GM12878 (cell line): Measurements from ENCODE around the gene STK16. TPM values are rescaled to one million over a fixed set of nuclear protein-coding genes. Genes with fewer than 3 reads are reported as not detected.

Experiments
- BCL3 ChIP-seq: IDR thresholded peaks from 2 replicates; pipeline ENCODE4 v1.6.1; 2011; ENCODE audit warnings: borderline replicate concordance, low read depth, mild to moderate bottlenecking, moderate library complexity, low read length; ENCODE audit not compliant: insufficient read depth, poor library complexity, severe bottlenecking
- BRCA1 ChIP-seq: IDR thresholded peaks from 2 replicates; pipeline ENCODE4 v1.6.1; 2011; ENCODE audit warnings: low read depth, low read length, improper control_type of control experiment
- CBX5 ChIP-seq: sonication (generic); IDR thresholded peaks from 2 replicates; pipeline ENCODE4 v1.6.1; 2016; ENCODE audit warnings: low read depth, moderate library complexity, mild to moderate bottlenecking, inconsistent platforms
- CREB1 ChIP-seq: IDR thresholded peaks from 2 replicates; pipeline ENCODE4 v1.6.1; 2012; ENCODE audit warnings: low read depth, mild to moderate bottlenecking, inconsistent platforms
- CTCF ChIP-seq, 3 experiments: IDR thresholded peaks in 2 of 3; conservative IDR thresholded peaks in 1 of 3; 2 replicates each; pipeline ENCODE4 v1.5.1; 2011; ENCODE audit warnings: low read depth in 3 of 3, low read length in 3 of 3, mild to moderate bottlenecking in 3 of 3, control low read depth in 2 of 3, moderate library complexity in 2 of 3, inconsistent platforms in 1 of 3, mixed read lengths in 1 of 3; ENCODE audit not compliant: control insufficient read depth in 2 of 3, insufficient read depth in 1 of 3; ENCODE audit errors: extremely low read depth in 1 of 3
- E2F4 ChIP-seq: IDR thresholded peaks from 2 replicates; pipeline ENCODE4 v1.6.1; 2012; ENCODE audit warnings: low read depth, low read length, improper control_type of control experiment
- MLLT1 ChIP-seq: fragments of 450-650 bp; IDR thresholded peaks from 2 replicates; pipeline ENCODE4 v1.6.1; 2016; ENCODE audit warnings: mild to moderate bottlenecking
- MXI1 ChIP-seq: fragments of 150-350 bp; IDR thresholded peaks from 2 replicates; pipeline ENCODE4 v1.6.1; 2011; ENCODE audit warnings: low read depth, mild to moderate bottlenecking, inconsistent platforms, low read length, improper control_type of control experiment
- NR2F1 ChIP-seq: fragments of 450-650 bp; conservative IDR thresholded peaks from 2 replicates; pipeline ENCODE4 v1.6.1; 2017; ENCODE audit warnings: mild to moderate bottlenecking
- PML ChIP-seq: IDR thresholded peaks from 2 replicates; pipeline ENCODE4 v1.6.1; 2012; ENCODE audit warnings: low read length, inconsistent platforms
- POU2F2 ChIP-seq: IDR thresholded peaks from 3 replicates; pipeline ENCODE4 v1.6.1; 2011; ENCODE audit warnings: low read depth, mild to moderate bottlenecking, low read length, borderline replicate concordance
- REST ChIP-seq: IDR thresholded peaks from 2 replicates; pipeline ENCODE4 v1.6.1; 2012; ENCODE audit warnings: mild to moderate bottlenecking, low read depth, low read length
- SMARCA5 ChIP-seq: fragments of 450-650 bp; IDR thresholded peaks from 2 replicates; pipeline ENCODE4 v1.6.1; 2017; ENCODE audit warnings: mild to moderate bottlenecking
- SP1 ChIP-seq: IDR thresholded peaks from one replicate; pipeline ENCODE4 v1.6.1; 2011; ENCODE audit warnings: low read depth, low read length
- USF1 ChIP-seq: IDR thresholded peaks from 2 replicates; pipeline ENCODE4 v1.6.1; 2011; ENCODE audit warnings: borderline replicate concordance, low read depth, mild to moderate bottlenecking, moderate library complexity, mixed read lengths, low read length; ENCODE audit not compliant: insufficient read depth; ENCODE audit errors: extremely low read length
- YBX1 ChIP-seq: fragments of 450-650 bp; IDR thresholded peaks from 2 replicates; pipeline ENCODE4 v1.6.1; 2016; ENCODE audit warnings: antibody characterized with exemption
- ZNF207 ChIP-seq: fragments of 450-650 bp; IDR thresholded peaks from 2 replicates; pipeline ENCODE4 v1.6.1; 2014; ENCODE audit warnings: antibody characterized with exemption, mild to moderate bottlenecking, borderline replicate concordance
- ZNF622 ChIP-seq: fragments of 450-650 bp; IDR thresholded peaks from 2 replicates; pipeline ENCODE4 v1.6.1; 2017; ENCODE audit warnings: mild to moderate bottlenecking, inconsistent platforms
- ZSCAN29 ChIP-seq: fragments of 450-650 bp; IDR thresholded peaks from 2 replicates; pipeline ENCODE4 v1.6.1; 2017; ENCODE audit warnings: mild to moderate bottlenecking, moderate library complexity
- polyA plus RNA-seq, 11 experiments: library from polyadenylated mRNA; depleted of rRNA in 4 of 11; unstranded in 6 of 11; stranded (reverse) in 5 of 11; fragments of >200 nt; fragmentation: Nextera tagmentation in 4 of 11; fragmentation: Illumina TruSeq in 1 of 11; extraction: Ambion mirVana in 4 of 11; extraction: Trizol in 1 of 11; gene quantifications; 1 replicate in 1 of 11; 2 replicates in 10 of 11; pipeline versions ENCODE4 v1.2.1 to v1.2.3, GENCODE V29; 2011 to 2016; ENCODE audit warnings: inconsistent platforms in 2 of 11, missing spikeins in 2 of 11, low read depth in 1 of 11
- total RNA-seq, 4 experiments: library from RNA; depleted of rRNA in 3 of 4; stranded (reverse); fragments of >200 nt in 3 of 4; fragmentation: Illumina TruSeq in 1 of 4; extraction: Trizol in 1 of 4; gene quantifications; 2 replicates each; pipeline versions ENCODE4 v1.2.1 to v1.2.3, GENCODE V29; 2013 to 2021

The STK16 gene
- total and polyA plus RNA-seq, 10 of the 15 experiments (the other 5 are each of a cell fraction or from before 2014, with no cell fraction given), result 4.3 to 50.1 (median 17.9) TPM

GRCh38 chr2:219229305-219230058 is 15.8 kb upstream of the STK16 start, which contains the start of the genes ANKZF1 and ATG9A (continued):
- TF ChIP-seq BCL3 (no peak), MXI1 (peak; percentile 53), CBX5 (no peak), BRCA1 (no peak), PML (peak; percentile 71; the same call in 1 of the 2 replicates), MLLT1 (peak; percentile 86), POU2F2 (no peak), E2F4 (no peak), ZNF207 (peak; percentile 87; the same call in 1 of the 2 replicates), SMARCA5 (no peak), REST (no peak), YBX1 (no peak), ZSCAN29 (no peak), CTCF (IDR thresholded peaks at IDR 0.05 in 2 of 3, conservative IDR thresholded peaks at IDR 0.05 in 1 of 3; ENCODE audit: control insufficient read depth in 2 of 3, extremely low read depth in 1 of 3, insufficient read depth in 1 of 3, low read depth in 3 of 3, low read length in 3 of 3) (no peak), USF1 (no peak), CREB1 (peak; percentile 96), SP1 (peak; percentile 99), NR2F1 (no peak; the same call in 1 of the 2 replicates), ZNF622 (no peak)
